Islet precursor cell (in vitro differentiated cells): ENCODE measurements around the gene KRT5.

Experiments
- DNase-seq: peaks from one replicate; pipeline ENCODE4 v3.0.0-alpha.2; 2018

The KRT5 gene

GRCh38 chr12:52535574-52535973 lies 15.4 kb upstream of the KRT5 start:
- DNase-seq = no peak

GRCh38 chr12:52534482-52534881 lies 14.3 kb upstream of the KRT5 start:
- DNase-seq = no peak

GRCh38 chr12:52533686-52534470 lies 13.7 kb upstream of the KRT5 start:
- DNase-seq = no peak

- DNase-seq = no peak
These were observed 12.4 kb upstream of the KRT5 start for GRCh38 chr12:52532636-52533035.

GRCh38 chr12:52531566-52532300 lies 11.5 kb upstream of the KRT5 start:
- DNase-seq = no peak

GRCh38 chr12:52530905-52531304 lies 10.7 kb upstream of the KRT5 start:
- DNase-seq = no peak

- DNase-seq = no peak
These were observed 10.2 kb upstream of the KRT5 start for GRCh38 chr12:52530366-52530765.

- no peak for DNase-seq
These were observed 9.7 kb upstream of the KRT5 start for GRCh38 chr12:52529846-52530245.

GRCh38 chr12:52529417-52529816 lies 9.2 kb upstream of the KRT5 start:
- DNase-seq = peak; percentile 32

GRCh38 chr12:52528641-52529143 lies 8.5 kb upstream of the KRT5 start:
- peak; percentile 34 for DNase-seq

- DNase-seq = no peak
These were observed 7.1 kb upstream of the KRT5 start for GRCh38 chr12:52527121-52527800.

GRCh38 chr12:52526511-52526951 lies 6.3 kb upstream of the KRT5 start:
- peak; percentile 45 for DNase-seq

GRCh38 chr12:52525661-52526499 lies 5.7 kb upstream of the KRT5 start:
- DNase-seq = peak; percentile 54

- DNase-seq = peak; percentile 57
These were observed 4.9 kb upstream of the KRT5 start for GRCh38 chr12:52524898-52525591.

- peak; percentile 52 for DNase-seq
These were observed 4.2 kb upstream of the KRT5 start for GRCh38 chr12:52524241-52524897.

- peak; percentile 53 for DNase-seq
These were observed 3.6 kb upstream of the KRT5 start for GRCh38 chr12:52523824-52524223.

GRCh38 chr12:52522346-52523011 lies 2.3 kb upstream of the KRT5 start:
- peak; percentile 61 for DNase-seq

GRCh38 chr12:52521568-52522266 lies 1.5 kb upstream of the KRT5 start:
- peak; percentile 94 for DNase-seq

- DNase-seq = peak; percentile 68
These were observed 977 bp upstream of the KRT5 start for GRCh38 chr12:52521175-52521567.

GRCh38 chr12:52519387-52519703 lies 849 bp downstream of the KRT5 start:
- DNase-seq = no peak
